NB4 (cell line): ENCODE data around the gene CMC1.

Experiments used
- POLR2A ChIP-seq: IDR thresholded peaks from 2 replicates; pipeline ENCODE4 v1.6.1; 2011; ENCODE audit warnings: mild to moderate bottlenecking; ENCODE audit not compliant: insufficient read length; ENCODE audit errors: extremely low read depth
- TF ChIP-seq, protein P1 (sequence below): IDR thresholded peaks from one replicate; pipeline ENCODE4 v1.5.1; 2012; ENCODE audit warnings: low read depth, low read length
- TF ChIP-seq, protein P2 (sequence below): IDR thresholded peaks from 2 replicates; pipeline ENCODE4 v1.6.1; 2011; ENCODE audit warnings: low read depth, low read length

- TF ChIP-seq, protein P1, sequence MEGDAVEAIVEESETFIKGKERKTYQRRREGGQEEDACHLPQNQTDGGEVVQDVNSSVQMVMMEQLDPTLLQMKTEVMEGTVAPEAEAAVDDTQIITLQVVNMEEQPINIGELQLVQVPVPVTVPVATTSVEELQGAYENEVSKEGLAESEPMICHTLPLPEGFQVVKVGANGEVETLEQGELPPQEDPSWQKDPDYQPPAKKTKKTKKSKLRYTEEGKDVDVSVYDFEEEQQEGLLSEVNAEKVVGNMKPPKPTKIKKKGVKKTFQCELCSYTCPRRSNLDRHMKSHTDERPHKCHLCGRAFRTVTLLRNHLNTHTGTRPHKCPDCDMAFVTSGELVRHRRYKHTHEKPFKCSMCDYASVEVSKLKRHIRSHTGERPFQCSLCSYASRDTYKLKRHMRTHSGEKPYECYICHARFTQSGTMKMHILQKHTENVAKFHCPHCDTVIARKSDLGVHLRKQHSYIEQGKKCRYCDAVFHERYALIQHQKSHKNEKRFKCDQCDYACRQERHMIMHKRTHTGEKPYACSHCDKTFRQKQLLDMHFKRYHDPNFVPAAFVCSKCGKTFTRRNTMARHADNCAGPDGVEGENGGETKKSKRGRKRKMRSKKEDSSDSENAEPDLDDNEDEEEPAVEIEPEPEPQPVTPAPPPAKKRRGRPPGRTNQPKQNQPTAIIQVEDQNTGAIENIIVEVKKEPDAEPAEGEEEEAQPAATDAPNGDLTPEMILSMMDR = no peak
- TF ChIP-seq POLR2A = no peak
- TF ChIP-seq, protein P2, sequence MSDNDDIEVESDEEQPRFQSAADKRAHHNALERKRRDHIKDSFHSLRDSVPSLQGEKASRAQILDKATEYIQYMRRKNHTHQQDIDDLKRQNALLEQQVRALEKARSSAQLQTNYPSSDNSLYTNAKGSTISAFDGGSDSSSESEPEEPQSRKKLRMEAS = no peak
Measured at GRCh38 chr3:28224430-28224829, 17.0 kb upstream of the CMC1 start.
